UCSD-AML1 (cell line): ENCODE data around the gene ADI1.
"Not testable (repeated sequence)": the region's sequence is repeated elsewhere in the genome, so short reads cannot be mapped to it uniquely, and the experiment has no call there.

Source experiments
- DNase-seq: peaks from one replicate; lab custom pipeline; 2025; ENCODE audit not compliant: unreplicated experiment; lab: John Stamatoyannopoulos, UW

Gene ADI1

DNA sequence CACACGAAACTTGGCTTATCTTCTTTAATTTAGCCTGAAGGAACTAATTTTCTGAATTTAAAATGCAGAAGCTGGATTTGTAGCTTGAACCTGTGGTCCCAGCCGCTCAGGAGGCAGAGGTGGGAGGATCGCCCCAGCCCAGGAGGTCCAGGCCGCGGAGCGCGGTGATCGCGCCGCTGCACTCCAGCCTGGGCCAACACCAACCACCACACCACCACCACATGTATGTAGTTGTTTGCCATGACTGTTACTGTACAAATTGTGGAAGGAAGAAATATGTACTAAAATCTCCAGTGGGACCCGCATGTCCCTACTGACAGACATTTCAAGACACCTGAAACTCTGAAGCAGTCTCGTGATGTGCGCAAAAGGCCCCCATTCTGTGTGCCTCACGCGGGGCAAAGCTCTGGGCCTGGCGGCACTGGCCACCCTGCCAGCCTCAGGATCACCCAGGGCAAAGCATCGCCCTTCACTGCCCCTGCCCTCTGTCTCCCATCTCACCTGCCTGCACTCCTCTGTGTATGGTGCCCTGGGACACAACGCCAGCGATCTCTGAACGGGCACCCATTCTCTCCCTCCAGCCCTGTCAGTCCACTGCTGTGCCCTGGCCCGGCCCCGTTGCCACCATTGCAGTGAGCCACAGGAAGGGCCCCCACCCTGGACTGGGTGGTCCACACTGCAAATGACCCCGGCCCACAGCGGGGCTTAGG lies 10.1 kb upstream of the ADI1 start:
- DNase-seq, result no peak

DNA sequence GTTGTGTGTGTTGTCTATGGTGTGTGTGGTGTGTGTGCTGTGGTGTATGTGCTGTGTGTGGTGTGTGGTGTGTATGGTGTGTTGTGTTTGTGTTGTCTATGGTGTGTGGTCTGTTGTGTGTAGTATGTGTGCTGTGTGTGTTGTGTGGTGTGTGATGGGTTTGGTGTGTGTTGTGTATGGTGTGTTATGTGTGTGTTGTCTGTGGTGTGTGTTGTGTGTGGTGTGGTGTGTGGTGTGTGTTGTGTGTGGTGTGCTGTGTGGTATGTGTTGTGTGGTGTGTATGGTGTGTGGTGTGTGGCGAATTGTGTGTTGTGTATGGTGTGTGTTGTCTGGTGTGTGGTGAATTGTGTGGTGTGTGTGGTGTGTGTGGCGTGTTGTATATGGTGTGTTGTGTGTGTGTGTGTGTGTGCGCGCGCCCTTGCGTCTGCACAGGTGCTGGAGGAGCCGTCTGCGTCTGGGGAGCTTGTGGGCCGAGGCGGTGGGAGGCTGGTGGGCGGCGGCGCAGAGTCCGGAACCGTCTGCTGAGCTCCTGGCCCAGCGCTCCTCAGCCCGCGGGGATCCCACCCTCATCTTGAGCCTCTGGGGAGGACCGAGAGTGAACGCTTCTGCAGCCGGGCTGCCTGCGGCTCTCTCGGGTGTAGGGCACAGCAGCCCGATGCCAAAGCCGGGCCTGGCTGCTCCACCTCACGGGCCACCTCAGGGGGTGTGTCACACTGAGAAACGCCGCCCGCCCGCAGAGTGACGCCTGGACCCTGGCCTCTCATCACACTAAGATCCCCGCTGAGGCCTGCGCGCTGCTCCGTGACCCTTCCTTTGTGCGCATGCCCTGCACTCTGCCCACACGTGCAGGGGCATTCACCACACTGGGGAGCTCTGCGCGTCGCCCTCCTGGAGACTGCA lies 8.8 kb upstream of the ADI1 start:
- no peak for DNase-seq

DNA sequence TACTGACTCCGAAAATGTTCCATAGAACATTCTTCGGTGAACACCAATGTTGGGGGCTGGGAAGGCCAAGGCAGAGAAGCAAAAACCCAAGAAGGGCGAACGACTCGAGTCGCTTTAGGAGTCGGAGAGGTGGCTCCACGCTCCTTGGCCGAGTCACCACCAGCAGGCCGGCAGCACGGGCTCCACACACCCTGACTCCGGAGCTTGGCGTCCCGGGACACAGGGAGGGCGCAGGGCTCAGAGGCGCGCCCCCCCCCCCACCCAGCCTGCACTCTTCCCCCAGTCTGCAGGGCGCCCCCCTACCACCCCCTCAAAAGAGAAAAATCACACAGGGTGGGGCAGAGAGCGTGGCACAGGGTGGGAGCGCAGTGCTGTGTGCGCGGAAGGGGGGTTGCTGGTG lies 7.5 kb upstream of the ADI1 start:
- no peak for DNase-seq

DNA sequence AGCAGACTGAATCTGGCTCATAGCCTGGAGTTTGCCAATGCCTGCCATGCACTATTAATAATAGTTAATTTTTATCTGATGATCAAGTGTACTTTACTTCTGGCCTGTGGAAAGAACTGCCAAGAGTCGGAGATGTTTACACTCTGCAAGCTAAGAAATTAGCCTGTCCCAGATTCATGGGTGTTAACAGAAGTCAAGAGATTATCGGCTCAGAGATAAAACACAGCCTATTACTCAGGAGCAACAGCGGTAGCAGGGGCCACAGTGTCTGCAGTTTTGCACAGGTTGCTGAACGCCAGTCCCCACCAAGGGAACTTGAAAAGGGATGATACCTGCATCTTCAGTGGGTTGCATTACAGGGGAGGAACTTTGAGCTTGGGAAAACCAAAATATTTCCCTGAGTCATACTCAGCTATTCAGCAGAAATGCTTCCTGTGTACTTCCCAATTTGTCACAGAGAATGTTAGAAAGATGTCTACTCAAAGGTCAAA lies 4.3 kb upstream of the ADI1 start:
- DNase-seq, result no peak

DNA sequence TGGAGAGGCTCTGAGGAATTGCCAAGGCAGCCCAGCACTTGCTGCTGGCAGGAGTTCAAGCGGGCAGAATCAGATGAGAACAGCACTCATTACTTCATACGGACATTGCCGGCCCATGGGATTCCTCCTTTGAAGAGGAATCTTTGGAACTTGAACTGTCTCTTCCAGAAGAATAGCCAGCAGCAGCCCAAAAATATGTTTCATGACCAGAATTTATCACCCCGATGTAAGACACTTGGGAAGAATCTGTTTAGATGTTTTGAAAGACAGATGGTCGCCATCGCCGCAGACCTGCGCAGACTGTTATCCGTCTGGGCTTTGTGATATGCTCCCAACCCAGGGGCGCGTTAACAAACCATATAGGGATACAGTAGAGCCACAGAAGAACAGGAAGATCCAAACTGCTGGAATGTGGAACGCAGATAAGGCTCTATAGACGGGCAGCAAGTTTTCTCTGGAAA lies 3.7 kb upstream of the ADI1 start:
- DNase-seq, result no peak

DNA sequence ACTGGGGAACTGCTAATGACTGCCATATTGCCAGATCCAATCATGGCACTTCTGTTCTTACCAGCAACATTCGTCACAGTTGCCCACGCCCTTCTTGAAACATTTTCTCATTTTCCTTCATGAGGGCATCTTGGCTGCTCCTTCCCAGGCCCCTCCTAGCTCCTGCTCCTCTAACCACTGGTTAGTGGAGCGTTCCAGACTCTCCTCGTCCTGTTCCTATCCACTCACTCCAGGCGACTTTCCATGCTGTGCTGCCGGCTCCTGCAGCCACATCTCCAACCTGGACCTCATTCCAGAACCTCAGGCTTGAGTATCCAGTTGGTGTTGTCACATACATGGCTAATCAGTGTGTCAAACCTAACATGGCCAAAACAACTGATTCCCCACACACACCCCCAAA lies 1.3 kb upstream of the ADI1 start:
- DNase-seq, result no peak

DNA sequence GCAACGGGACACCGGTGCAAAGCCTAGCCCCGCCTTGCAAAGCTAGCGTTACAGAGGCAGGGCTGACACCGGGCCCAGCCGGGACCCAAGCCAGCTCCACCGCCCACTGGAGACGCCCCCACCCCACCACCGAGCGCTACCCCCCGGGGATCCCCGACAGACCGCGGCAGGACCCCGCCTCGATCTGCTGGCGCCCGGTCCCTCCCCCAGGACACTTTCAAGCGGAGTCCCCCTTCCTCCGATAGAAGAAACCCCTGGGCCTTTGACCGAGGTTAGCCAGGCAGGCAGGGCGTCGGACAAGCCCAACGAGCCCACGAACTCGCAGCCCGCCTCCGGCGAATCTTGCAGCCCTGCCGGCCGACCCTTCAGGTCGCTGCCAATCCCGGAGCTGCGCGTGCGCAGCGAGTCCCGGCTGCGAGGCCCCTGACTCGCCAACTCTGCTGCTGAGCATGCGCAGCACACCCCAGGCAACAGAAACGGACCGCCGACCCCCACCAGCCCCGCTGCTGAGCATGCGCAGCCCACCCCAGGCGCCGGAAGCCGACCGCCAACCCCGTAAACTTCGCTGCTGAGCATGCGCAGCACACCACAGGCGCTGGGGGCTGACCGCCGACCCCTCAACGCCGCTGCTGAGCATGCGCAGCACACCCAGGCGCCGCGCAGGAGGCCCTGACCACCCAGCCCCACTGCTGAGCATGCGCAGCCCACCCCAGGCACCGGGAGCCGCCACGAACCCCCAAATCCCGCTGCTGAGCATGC lies 656 bp downstream of the ADI1 start:
- DNase-seq, result peak; percentile 99

DNA sequence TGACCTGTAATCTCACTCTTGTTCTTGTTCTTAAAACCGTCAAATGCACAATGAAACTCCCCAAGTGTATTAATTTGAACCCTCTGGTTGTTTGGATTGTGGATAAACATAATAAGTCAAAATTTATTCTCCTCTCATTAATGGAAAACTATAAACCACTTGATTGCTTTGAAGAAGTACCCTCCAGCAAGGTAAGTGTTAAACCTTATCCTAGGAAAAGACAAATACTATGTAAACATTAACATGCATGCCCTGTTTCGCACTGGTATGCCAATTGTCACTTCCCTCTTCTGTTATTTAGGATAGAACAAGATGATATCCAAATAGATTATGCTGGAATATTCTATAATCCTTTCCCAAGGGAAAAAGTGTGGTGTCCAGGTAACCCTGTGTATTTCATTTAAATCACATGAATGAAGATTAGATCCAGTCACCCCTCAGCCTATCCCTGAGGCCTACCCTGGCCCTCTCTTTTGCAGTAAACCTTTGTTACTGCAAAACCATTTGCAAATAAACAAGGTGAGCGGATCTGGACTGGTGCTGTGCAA lies 1.3 kb downstream of the ADI1 start:
- DNase-seq, result no peak

DNA sequence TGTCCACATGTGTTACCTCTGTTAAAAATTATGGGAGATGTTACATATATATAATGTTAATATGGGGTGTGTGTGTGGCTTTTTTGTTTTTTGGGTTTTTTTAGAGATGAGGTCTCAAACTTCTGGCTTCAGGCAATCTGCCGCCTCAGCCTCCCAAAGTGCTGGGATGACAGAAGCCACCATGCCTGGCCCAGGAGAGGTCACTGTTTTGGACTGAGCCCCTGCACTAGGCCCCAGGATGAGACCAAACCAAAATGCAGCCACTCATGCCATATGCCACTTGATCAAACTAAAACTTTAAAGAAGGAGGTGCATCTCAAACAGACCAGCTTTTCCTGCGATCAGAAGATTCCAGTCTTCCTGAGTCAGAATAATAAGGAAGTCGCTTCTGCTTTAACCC lies 2.5 kb downstream of the ADI1 start:
- no peak for DNase-seq

DNA sequence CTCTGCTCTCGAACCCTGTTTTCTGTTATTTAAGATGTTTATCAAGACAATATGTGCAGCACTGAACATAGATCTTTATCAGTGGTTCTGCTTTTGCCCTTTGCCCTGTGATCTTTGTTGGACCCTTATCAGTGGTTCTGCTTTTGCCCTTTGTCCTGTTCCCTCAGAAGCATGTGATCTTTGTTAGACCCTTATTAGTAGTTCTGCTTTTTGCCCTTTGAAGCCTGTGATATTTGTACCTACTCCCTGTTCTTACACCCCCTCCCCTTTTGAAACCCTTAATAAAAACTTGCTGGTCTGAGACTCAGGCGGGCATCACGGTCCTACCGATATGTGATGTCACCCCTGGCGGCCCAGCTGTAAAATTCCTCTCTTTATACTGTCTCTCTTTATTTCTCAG lies 3.9 kb downstream of the ADI1 start:
- not testable (repeated sequence) for DNase-seq

DNA sequence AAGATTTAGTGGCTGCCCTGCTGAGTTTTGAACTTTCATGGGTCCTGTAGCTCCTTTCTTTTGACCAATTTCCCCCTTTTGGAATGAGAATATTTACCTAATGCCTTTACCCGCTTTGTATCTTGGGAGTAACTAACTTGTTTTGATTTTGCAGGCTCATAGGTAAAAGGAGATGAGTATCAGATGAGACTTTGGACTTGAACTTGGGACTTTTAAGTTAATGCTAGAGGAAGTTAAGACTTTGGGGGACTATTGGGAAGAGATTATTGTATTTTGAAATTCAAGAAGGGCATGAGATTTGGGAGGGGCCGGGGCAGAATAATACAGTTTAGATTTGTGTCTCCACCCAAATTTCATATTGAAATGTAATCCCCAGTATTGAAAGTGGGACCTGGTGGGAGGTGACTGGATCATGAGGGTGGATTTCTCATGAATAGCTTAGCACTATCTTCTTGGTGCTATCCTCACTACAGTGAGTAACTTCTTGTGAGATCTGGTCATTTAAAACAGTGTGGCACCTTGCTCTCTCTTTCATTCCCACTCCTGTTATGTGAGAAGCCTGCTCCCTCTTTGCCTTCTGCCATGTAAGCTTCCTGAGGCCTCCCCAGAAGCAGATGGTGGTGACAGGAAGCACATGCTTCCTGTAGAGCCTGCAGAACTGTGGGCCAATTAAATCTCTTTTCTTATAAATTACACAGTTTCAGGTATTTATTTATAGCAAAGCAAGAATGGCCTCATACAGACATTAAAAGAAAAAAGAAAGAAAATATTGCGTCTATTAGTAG lies 6.1 kb downstream of the ADI1 start:
- DNase-seq, result no peak

DNA sequence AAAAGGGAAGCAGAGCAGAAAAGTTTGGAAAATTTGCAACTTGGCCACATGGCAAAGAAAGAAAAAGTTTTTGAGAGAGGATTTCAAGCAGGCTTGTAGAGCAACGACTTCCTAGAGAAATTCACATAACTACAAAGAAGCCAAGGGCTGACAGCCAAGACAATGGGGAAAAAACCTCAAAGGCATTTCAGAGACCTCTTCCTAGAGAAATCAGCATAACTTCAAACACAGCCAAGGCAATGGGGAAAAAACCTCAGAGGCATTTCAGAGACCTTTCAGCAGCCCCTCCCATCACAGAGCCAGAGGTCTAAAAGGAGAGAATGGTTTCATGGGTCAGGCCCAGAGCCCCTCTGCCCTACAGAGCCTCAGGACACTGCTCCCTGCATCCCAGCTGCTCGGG lies 7.2 kb downstream of the ADI1 start:
- DNase-seq, result no peak

DNA sequence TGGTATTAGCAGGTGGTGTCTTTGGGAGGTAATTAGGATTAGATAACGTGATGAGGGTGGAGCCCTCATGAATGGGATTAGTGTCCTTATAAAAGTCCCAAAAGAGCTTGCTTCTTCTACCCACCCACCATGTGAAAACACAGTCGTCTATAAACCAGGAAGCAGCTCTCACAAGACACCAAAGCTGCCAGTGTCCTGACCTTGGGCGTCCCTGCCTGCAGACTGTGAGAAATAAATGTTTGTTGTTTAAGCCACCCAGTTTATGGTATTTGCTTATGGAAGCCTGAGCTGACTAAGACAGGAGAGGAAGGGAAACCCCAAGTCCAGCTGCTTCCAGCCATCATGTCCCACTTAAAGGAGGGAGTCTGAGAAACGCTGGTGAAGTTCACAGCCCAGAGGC lies 13.6 kb downstream of the ADI1 start:
- DNase-seq, result no peak

DNA sequence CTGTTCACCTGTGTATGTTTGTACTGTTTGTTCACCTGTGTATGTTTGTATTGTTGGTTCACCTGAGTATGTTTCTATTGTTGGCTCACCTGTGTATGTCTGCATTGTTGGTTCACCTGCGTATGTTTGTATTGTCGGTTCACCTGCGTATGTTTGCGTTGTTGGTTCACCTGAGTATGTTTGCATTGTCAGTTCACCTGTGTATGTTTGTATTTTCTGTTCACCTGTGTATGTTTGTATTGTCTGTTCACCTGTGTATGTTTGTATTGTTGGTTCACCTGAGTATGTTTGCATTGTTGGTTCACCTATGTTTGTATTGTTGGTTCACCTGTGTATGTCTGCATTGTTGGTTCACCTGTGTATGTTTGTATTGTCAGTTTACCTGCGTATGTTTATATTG lies 14.6 kb downstream of the ADI1 start:
- no peak for DNase-seq

DNA sequence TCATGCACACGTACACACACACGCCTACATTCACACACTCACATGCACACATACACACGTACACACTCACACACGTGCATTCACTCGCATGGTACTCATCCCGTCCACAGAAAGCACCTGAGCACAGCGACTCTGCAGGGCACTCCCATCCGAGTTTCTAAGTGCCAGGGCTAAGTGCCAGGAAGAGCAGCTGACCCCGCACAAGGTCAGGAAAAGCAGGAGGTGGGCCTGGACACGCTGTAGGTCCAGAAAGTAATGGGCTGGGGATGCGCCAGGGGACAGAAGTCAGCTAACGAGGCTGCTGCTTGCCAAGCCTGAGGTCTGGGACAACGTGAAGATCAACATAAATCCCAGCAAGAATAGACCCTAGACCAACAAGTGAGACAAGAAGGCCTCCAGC lies 15.8 kb downstream of the ADI1 start:
- no peak for DNase-seq

DNA sequence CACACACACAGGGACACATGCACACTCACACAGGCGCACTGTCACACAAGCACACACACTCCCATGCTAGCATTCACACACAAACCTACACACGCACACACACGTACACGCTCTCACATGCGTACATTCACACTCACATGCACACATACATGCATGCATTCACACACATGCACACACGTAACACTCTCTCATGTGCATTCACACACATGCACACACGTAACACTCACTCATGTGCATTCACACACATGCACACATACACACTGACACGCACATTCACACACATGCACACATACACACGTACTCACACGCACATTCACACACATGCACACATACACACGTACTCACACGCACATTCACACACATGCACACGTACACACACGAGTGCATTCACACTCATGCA lies 16.3 kb downstream of the ADI1 start:
- DNase-seq, result no peak

DNA sequence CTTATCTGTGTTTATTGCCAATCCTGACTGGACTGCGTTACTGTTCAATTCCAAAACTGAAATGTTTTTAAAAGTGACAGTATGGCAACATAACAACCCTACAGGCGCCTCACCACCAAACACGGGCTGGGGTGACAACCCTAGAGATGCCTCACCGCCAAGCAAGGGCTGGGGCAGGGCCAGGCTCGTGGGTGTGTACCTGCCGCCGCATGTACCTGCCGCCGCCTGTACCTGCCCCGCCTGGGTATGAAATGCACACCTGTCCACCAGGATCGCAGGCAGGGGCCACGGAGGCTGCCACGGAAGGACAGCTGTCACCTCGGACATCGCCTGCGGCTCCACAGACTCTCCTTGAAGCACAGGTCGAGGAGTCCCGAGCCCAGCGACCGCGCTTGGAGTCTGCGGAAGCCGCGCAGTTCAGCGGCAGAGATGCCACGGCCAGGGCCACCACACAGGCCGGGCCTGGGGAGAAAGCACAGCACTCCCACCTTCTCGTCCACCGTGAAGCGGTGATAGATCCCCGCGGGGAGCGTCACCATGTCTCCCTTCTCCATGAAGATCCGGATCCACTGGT lies 18.9 kb downstream of the ADI1 start:
- no peak for DNase-seq

DNA sequence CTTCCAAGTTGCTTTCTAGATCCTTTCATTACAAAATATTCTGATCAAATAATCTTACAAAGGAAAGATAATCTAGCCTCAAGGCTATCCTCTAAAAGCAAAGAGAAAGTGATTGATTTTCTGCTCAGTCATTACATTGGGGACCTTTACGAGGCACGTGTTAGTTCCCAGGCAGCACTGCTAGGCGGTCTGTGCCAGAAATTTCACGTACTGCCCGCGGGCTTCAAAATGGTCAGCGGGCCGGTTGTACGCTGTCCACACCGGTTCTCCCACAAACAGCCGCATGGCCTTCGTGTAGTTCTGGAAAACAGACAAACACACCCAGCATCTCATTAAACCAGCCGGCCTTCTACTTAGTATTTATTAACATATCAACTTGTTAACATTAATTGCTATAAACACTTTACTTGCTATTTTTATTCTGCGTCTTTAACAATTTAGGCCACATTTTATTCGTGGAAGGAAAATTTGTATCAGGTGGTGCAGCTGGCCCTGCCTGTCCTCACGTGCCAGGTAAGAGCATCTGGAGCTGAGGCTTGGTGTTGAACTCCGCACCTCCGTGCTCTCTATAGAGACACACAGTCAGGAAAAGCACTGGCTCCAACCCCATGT lies 20.4 kb downstream of the ADI1 start:
- DNase-seq, result no peak

DNA sequence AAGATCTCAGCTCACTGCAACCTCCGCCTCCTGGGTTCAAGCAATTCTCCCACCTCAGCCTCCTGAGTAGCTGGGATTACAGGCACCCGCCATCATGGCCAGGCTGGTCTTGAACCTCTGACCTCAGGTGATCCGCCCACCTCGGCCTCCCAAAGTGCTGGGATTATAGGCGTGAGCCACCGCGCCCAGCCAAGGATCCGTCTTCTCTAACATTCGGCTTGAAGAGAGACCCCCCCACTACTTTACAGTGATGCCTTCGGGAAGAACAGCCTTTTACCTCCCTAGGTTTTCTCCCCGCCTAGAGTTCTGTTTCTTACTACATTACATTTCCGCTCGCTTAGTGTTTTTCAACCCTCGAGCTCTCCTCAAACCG lies 22.6 kb downstream of the ADI1 start:
- not testable (repeated sequence) for DNase-seq
